GM21786 (cell line): ENCODE results near the gene RHOG.

Experiments used
- ATAC-seq: cut with Tn5 transposase; IDR thresholded peaks from one replicate; pipeline ENCODE4 v1.9.1; 2021; ENCODE audit not compliant: unreplicated experiment

Gene RHOG

GRCh38 chr11:3781423-3781822 is 59.3 kb downstream of the RHOG start:
- no peak for ATAC-seq
